COR-L47 (cell line): ENCODE measurements around the gene WASL.
A peak's percentile ranks its signal among the peaks of the same experiment; 100 is the strongest.
"Not testable (repeated sequence)": the region's sequence is repeated elsewhere in the genome, so short reads cannot be mapped to it uniquely, and the experiment has no call there.

ENCODE experiments used
- DNase-seq: peaks from one replicate; lab custom pipeline; 2025; lab: John Stamatoyannopoulos, UW

WASL gene

DNA sequence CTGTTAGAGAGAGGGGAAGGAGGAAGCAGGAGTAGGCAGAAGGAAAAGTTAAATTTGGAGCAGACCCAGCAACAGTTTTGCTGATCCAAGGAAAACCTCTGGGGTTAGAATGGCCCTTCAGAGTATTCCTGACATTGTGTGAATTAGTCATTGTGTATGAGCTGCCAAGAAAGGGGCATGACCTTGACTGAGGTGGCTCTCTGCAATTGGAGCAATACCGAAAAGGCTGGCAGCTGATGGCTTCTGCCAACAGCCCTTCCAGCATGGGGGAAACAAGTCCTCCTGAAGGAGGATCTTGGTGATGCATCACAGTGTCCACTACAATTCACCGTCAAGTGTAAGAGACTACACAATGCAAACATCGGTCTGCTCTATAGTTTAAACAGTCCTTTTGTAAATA is 20.6 kb upstream of the WASL start:
- no peak for DNase-seq

- no peak for DNase-seq
Observed at GRCh38 chr7:123768493-123768892, 19.7 kb upstream of the WASL start.

- DNase-seq: no peak
Observed at GRCh38 chr7:123763191-123763661, 14.4 kb upstream of the WASL start.

DNA sequence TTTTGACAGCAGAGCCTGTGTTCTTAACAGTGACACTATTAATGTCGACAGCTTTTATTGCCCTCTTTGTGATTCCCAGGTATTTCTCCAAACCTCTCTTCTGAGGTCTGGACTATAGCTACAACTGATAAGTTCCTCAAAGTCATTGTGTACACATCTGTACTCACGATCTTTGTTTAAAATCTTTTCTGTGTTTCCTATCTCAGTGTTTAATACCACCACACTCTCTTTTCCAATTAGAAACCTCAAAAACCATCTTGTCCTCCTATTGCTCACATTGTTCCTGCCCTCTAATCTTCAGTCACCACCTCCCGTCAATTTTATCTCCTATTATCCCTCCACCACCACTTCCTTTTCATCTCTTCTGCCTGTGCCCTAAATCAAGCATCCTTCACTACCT is 12.9 kb upstream of the WASL start:
- no peak for DNase-seq

DNA sequence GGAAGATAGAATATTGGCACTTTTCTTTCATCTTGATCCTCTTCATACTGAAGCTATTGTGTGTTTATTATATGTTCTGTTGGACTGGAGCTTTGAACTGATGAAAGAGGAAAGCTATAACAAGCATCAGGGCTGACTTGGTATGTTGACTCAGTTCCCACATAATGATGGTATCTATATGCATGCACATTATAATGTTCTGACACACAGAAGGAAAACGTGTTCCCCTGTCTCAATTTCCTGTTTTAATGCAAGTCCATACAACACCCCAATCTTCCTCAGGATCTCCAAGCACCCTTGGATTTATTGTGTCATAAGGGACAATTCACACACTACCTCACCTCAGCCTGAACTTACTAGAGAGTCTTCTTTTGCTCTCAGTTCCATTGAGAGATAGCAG is 8.3 kb upstream of the WASL start:
- no peak for DNase-seq

- no peak for DNase-seq
Observed at GRCh38 chr7:123755338-123755737, 6.5 kb upstream of the WASL start.

- DNase-seq: no peak
Observed at GRCh38 chr7:123754271-123754871, 5.6 kb upstream of the WASL start.

DNA sequence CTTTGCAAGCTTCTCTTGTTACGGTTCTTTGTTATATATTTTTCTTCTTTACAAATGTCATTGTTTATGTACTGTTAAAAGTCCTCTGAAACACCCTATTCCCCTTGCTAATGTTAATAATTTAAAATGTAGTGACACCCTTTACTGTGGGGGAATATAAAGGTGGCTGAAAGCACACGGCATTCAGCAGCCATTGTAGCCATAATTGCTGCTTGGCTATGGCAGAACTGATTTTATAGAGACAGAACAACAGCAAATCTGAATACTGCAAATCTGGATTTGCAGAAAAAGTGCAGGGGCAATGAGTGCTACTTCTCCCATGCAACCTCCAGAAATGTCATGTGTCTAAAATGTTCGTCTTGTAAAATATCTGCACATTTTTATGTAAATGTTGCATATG is 3.7 kb upstream of the WASL start:
- DNase-seq: no peak

- no peak for DNase-seq
Observed at GRCh38 chr7:123751821-123752220, 3.0 kb upstream of the WASL start.

DNA sequence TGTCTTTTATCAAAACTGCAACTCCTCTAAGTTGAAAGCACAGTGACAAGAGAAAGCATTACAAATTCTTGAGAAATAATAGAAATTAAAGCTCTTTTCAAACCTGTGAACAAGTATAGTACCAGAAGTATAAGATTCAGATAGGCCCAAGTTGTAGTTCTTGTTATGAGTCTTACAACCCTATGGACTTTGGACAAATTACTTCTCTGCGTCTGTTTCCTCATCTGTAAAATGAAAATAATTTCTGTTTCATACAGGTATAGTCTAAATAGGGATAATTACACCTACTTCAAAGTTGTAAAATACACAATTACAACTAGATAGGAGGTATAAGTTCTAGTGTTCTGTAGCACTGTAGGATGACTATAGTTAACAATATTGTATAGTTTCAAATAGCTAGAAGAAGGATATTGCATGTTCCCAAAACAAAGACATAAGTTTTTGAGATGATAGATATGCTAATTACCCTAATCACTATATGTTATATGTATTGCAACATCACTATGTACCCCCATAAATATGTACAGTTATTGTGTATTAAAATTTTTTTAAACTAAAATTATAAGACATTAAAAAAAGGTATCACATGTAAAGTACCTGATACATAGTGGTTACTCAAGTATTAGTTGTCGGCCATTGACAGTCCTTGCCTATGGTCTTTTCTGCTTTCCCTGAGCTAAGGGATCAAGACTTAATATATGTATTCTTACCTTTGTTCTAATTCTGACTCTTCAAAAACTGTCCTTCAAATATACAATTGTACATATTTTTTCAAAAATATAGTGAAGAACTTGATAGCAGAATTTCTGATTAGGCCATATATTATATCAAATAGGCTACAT is 1.8 kb upstream of the WASL start:
- no peak for DNase-seq

DNA sequence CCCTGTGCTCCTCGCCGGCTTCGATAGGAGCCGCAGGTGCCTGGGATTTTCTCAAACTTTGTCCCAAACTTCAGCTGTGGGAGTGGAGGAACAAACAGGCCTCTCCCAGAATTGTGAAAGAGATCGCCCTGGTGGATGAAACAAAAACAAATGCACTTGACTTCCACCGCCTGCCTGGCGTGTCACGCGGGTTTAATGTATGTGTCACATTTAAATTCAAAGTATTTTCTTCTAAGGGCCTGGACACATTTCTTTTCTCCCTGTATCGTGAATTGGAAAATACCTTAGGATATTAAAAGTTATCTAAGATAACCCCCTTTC is 694 bp upstream of the WASL start:
- DNase-seq: peak; percentile 83

DNA sequence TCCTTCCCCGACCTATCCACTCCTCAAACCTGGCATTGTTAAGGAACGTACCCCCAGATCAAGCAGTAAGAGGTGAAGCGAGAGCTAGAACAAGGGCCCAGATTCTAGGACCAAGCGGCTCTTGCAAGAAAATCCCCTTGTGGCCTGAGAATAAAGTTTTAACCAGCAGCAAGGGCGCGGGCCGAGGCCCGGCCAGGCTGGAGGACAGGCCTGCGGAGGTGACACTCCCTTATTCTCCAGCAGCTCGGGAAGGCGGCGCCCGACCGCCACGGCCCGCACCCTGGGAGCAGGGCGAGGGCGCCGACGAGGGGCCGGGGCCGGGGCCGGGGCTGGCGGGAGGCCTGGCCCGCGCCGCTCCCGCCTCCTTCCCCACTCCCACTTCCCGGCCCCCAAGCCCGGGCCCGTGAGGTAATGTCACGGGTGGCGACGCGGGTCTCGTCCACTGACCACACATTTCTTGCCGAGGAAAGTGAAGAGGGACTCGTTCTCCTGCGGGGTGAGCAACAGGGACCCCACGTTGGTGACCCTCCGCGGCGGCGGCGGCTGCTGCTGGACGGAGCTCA is 551 bp downstream of the WASL start:
- no peak for DNase-seq

DNA sequence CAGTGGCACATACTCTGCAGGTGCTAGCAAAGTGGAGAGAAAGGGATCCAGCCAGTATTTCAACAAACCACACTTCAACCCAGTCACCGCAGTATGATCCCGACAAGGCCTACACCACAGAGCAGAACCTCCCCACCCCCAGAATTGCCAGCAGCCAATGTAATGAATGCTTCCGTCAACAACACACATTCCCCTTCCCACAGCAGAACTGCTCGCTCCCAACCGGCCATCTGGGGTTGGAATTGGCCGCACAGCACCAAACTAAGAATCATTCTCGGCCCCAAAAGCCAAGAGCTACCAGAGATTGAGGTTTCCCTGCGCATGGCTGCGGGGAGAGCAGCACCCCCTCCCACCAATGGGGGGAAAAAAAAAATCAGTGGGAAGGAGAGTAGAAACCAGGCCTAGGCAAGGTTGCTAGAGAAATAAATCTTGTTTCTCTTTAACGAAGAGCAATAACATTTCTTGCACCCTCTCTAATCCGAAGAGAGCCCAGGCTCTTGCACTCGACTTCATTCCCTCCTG is 1.1 kb downstream of the WASL start:
- DNase-seq: peak; percentile 37

DNA sequence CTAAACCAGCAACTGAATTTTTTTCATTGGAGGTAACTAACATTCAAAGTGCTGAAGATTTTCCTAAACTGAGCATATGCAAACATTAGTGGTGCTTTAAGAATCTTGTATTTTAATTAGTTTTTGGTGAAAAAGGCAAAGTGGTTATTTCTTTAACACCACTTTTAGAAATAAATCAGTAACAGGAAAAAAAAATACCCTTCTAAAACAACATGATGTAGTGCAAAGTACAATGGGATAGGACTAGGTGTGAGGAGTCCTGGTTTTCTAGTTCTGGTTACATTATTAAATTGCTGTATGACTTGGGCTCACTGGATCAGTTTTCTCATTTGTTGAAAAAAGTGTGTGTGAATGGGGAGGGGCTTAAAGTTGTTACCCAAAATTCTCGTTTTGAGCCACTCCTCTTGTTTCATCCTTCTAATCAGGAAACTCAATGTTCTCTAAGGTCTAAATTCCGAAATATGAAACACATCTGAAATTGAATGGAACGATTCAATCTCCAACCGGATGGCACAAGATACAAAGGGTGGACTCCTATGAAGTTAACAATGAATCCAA is 1.8 kb downstream of the WASL start:
- DNase-seq: no peak

DNA sequence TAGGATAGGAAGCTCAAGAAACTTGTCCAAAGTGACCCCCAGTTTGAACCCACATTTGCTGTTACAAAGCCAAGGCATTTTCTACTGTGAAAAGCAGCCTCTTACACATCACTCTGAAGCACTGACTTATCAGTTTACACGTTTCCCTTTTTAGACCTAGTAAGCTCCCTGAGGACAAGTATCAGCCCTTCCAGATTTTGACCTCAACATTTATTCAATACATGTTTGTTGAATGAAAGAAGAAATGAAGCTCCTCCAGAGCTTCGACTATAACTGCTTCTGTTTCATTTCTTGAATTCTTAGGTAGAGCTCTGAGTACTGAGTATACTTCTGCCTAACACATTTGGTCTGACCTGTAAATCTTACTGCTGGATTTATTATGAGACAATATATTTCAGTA is 2.7 kb downstream of the WASL start:
- no peak for DNase-seq

GRCh38 chr7:123745437-123745836 is 3.4 kb downstream of the WASL start:
- DNase-seq: no peak

GRCh38 chr7:123744416-123744815 is 4.4 kb downstream of the WASL start:
- no peak for DNase-seq

GRCh38 chr7:123741940-123742339 is 6.9 kb downstream of the WASL start:
- DNase-seq: no peak

- DNase-seq: no peak
Observed at GRCh38 chr7:123738808-123739207, 10.0 kb downstream of the WASL start.

- DNase-seq: no peak
Observed at GRCh38 chr7:123738356-123738755, 10.4 kb downstream of the WASL start.

DNA sequence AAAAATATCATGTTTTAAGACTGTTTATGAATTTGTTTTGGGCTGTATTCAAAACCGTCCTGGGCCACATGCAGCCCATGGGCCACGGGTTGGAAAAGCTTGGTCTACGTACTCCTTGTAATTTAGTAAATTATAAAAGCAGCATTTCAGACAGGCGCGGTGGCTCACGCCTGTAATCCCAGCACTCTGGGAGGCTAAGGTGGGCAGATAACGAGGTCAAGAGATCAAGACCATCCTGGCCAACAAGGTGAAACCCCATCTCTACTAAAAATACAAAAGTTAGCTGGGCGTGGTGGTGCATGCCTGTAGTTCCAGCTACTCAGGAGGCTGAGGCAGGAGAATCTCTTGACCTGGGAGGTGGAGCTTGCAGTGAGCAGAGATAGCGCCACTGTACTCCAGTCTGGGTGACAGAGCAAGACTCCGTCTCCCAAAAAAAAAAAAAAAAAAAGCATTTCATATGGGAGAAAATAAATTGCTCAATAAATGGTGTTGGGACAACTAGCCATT is 11.6 kb downstream of the WASL start:
- DNase-seq: not testable (repeated sequence)

- no peak for DNase-seq
Observed at GRCh38 chr7:123735539-123735938, 13.3 kb downstream of the WASL start.

DNA sequence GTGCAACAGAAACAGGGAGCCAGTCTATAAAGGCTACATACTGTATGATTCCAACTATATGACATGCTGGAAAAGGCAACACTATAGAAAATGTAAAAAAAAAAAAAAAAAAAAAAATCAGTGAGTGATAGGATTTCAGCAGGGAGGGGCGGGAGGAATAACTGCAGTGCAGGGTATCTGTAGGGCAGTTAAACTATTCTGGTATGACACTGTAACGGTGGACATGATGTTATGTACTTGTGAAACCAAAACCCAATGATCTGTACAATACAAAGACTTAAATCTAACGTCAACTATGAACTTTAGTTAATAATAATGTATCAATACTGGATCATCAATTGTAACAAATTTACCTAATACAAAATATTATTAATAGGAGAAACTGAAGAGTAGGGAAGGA is 14.3 kb downstream of the WASL start:
- DNase-seq: no peak
